ENCODE measurements around the gene NPTN.

The NPTN gene

DNA sequence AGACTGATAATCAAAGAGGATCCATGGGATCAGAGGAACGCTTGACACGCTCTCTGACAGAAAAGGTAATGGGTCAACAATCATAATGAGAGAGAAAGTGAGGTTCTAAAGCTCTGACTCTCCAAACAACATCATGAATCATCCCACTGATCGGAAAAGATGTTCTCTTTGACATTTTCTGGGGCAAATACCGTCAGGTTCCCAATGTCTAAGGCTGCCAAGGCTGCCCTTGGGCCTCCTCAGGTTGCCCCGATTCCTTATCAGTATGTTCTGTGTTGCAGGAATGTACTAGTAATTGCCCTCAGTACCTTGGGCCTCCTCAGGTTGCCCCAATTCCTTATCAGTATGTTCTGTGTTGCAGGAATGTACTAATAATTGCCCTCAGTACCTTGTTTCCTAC is 60.9 kb downstream of the NPTN start:
- TF ChIP-seq, protein P1, sequence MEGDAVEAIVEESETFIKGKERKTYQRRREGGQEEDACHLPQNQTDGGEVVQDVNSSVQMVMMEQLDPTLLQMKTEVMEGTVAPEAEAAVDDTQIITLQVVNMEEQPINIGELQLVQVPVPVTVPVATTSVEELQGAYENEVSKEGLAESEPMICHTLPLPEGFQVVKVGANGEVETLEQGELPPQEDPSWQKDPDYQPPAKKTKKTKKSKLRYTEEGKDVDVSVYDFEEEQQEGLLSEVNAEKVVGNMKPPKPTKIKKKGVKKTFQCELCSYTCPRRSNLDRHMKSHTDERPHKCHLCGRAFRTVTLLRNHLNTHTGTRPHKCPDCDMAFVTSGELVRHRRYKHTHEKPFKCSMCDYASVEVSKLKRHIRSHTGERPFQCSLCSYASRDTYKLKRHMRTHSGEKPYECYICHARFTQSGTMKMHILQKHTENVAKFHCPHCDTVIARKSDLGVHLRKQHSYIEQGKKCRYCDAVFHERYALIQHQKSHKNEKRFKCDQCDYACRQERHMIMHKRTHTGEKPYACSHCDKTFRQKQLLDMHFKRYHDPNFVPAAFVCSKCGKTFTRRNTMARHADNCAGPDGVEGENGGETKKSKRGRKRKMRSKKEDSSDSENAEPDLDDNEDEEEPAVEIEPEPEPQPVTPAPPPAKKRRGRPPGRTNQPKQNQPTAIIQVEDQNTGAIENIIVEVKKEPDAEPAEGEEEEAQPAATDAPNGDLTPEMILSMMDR (IDR thresholded peaks at IDR 0.05; ENCODE audit: poor library complexity, severe bottlenecking): no peak
- ATAC-seq (ENCODE audit: low read depth) (no peak), DNase-seq (ENCODE audit: low spot score) (no peak)
- H3K4me1 ChIP-seq (ENCODE audit: insufficient read depth, poor library complexity, severe bottlenecking): peaks cover 36% of the 10 kb centered on the region
- no peaks in the 10 kb centered on the region for H3K9me3 ChIP-seq (ENCODE audit: severe bottlenecking)
- H3K27me3 ChIP-seq (ENCODE audit: insufficient read depth, poor library complexity, severe bottlenecking): no peaks in the 10 kb centered on the region
- peaks cover 87% of the 10 kb centered on the region for H3K36me3 ChIP-seq (ENCODE audit: low read depth)
- H3K4me3 ChIP-seq (ENCODE audit: severe bottlenecking): no peak overlapping the region
- no peak overlapping the region for H3K27ac ChIP-seq (ENCODE audit: poor library complexity, severe bottlenecking)

DNA sequence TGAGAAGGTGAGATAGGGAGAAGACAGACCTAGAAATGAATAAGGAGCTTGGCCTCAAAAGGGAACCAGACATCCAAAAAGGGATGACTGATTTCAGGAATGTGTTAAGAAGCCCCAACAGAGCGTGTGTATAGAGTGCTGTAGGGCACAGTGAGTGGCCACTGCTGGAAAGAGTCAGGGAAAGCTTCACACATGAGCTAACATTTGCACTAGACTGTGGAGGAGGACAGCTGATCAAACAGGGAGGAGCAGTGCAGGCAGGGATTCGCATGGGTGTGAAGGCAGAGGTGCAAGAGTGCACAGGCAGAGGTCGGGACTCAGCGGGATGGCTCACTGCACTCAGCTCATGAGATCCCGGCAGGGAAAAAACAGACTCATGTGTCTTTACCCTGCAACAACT is 61.8 kb downstream of the NPTN start:
- Histone ChIP-seq H3K27ac (ENCODE audit: poor library complexity, severe bottlenecking) (no peak overlapping the region), H3K4me3 (ENCODE audit: severe bottlenecking) (no peak overlapping the region), H3K27me3 (ENCODE audit: insufficient read depth, poor library complexity, severe bottlenecking) (no peaks in the 10 kb centered on the region), H3K4me1 (ENCODE audit: insufficient read depth, poor library complexity, severe bottlenecking) (peaks cover 32% of the 10 kb centered on the region), H3K9me3 (ENCODE audit: severe bottlenecking) (no peaks in the 10 kb centered on the region), H3K36me3 (ENCODE audit: low read depth) (peaks cover 91% of the 10 kb centered on the region)
- DNase-seq (ENCODE audit: low spot score) (no peak), ATAC-seq (ENCODE audit: low read depth) (no peak)
- TF ChIP-seq, protein P1 (IDR thresholded peaks at IDR 0.05; ENCODE audit: poor library complexity, severe bottlenecking): no peak

DNA sequence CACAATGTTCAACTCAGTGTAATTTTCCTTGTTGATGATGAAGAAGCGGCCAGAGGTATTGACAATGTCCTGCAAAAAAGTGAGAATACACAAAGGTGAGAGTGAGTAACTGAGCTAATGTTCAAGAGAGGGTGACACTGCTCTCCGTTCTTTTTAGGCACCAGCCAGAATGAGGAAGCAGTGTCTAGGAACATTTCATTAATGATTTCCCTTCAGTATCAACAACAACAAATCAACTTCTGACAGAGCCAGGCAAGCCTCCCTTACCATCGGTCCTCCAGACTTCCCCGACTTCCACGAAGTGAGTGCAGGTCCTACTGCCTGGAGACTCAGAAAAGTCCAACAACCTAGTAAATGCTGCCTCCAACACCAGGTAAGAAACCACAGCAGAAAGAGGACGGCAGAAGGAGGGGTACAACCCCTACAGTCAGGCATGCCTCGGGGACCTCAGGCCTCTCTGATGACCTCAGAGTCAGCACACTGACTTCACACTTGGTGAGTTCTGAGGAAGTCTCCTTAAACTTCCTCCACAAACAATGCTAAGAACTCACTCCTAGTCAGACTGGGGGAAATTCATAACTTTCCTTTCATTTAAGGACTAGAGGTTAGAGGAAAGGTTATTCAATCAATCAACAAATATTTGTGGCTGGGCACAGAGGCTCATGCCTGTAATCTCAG is 62.7 kb downstream of the NPTN start:
- H3K27ac ChIP-seq (ENCODE audit: poor library complexity, severe bottlenecking): no peak overlapping the region
- DNase-seq (ENCODE audit: low spot score) (no peak), ATAC-seq (ENCODE audit: low read depth) (no peak)
- peaks cover 95% of the 10 kb centered on the region for H3K36me3 ChIP-seq (ENCODE audit: low read depth)
- no peaks in the 10 kb centered on the region for H3K27me3 ChIP-seq (ENCODE audit: insufficient read depth, poor library complexity, severe bottlenecking)
- no peak overlapping the region for H3K4me3 ChIP-seq (ENCODE audit: severe bottlenecking)
- TF ChIP-seq, protein P1 (IDR thresholded peaks at IDR 0.05; ENCODE audit: poor library complexity, severe bottlenecking): no peak
- H3K9me3 ChIP-seq (ENCODE audit: severe bottlenecking): no peaks in the 10 kb centered on the region
- peaks cover 24% of the 10 kb centered on the region for H3K4me1 ChIP-seq (ENCODE audit: insufficient read depth, poor library complexity, severe bottlenecking)

- Histone ChIP-seq H3K4me1 (ENCODE audit: insufficient read depth, poor library complexity, severe bottlenecking) (peaks cover 16% of the 10 kb centered on the region), H3K4me3 (ENCODE audit: severe bottlenecking) (no peak overlapping the region), H3K9me3 (ENCODE audit: severe bottlenecking) (no peaks in the 10 kb centered on the region), H3K27me3 (ENCODE audit: insufficient read depth, poor library complexity, severe bottlenecking) (no peaks in the 10 kb centered on the region), H3K27ac (ENCODE audit: poor library complexity, severe bottlenecking) (no peak overlapping the region), H3K36me3 (ENCODE audit: low read depth) (peaks cover 92% of the 10 kb centered on the region)
- DNase-seq (ENCODE audit: low spot score) (no peak), ATAC-seq (ENCODE audit: low read depth) (no peak)
- TF ChIP-seq, protein P1 (IDR thresholded peaks at IDR 0.05; ENCODE audit: poor library complexity, severe bottlenecking): no peak
Observed at GRCh38 chr15:73569361-73569760, 63.8 kb downstream of the NPTN start.

- H3K4me1 ChIP-seq (ENCODE audit: insufficient read depth, poor library complexity, severe bottlenecking): peaks cover 10% of the 10 kb centered on the region
- H3K9me3 ChIP-seq (ENCODE audit: severe bottlenecking): no peaks in the 10 kb centered on the region
- ATAC-seq (ENCODE audit: low read depth) (no peak), DNase-seq (ENCODE audit: low spot score) (no peak)
- no peaks in the 10 kb centered on the region for H3K27me3 ChIP-seq (ENCODE audit: insufficient read depth, poor library complexity, severe bottlenecking)
- H3K36me3 ChIP-seq (ENCODE audit: low read depth): peaks cover 93% of the 10 kb centered on the region
- TF ChIP-seq, protein P1 (IDR thresholded peaks at IDR 0.05; ENCODE audit: poor library complexity, severe bottlenecking): no peak
- H3K4me3 ChIP-seq (ENCODE audit: severe bottlenecking): no peak overlapping the region
- no peak overlapping the region for H3K27ac ChIP-seq (ENCODE audit: poor library complexity, severe bottlenecking)
Observed at GRCh38 chr15:73568564-73569280, 64.5 kb downstream of the NPTN start.
